SU-DHL-6 (cell line): ENCODE measurements around the gene RBM12.

Experiments
- CTCF ChIP-seq: fragments of 200-600 bp; sonication (generic); IDR thresholded peaks from one replicate; pipeline ENCODE4 v1.5.1; 2017; ENCODE audit warnings: antibody characterized with exemption, mild to moderate bottlenecking, low read length, moderate library complexity; ENCODE audit not compliant: insufficient read depth, poor library complexity, severe bottlenecking
- EZH2phosphoT487 ChIP-seq: fragments of 200-600 bp; sonication (generic), shearing (Covaris generic); conservative IDR thresholded peaks from 2 replicates; pipeline ENCODE4 v1.6.1; 2018; ENCODE audit warnings: mild to moderate bottlenecking, antibody characterized with exemption, low read length, moderate library complexity, mixed read lengths

DNA sequence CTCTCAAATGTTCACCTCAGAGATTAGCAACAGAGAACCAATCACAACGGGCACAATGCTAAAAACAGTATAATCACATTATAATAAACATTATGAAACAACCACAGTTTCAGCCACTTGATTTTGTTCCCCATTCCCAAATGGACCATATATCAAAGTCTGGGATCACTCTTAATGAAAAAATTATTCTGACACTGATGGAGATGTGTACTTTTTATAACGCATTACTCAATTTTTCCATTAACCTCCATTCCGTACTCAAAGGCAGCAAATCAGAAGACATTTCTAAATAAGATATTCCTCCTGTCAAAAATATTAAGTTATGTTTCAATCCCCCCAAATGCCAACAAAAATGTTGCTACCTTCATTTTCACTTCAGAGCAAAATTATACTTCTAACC is 2.8 kb downstream of the RBM12 start:
- TF ChIP-seq CTCF (no peak), EZH2phosphoT487 (no peak)
